K562 (cell line): ENCODE measurements around the gene ZNF500. TPM values are rescaled to one million over a fixed set of nuclear protein-coding genes. Genes with fewer than 3 reads are reported as not detected.

Source experiments
- ATAC-seq: fragments of 200-7000 bp; cut with Tn5 transposase; 3 replicates; pipeline ENCODE4 v1.9.1; 2020; ENCODE audit warnings: moderate library complexity
- BruUV-seq: library from RNA; stranded (reverse); fragments of 400-500 nt; replicated peaks from 2 replicates; lab custom pipeline; 2021; lab: Mats Ljungman, UMichigan
- CTCF ChIA-PET: fragments of 300-600 bp; formaldehyde crosslinking; extraction: SDS; loops from one replicate; lab custom pipeline; 2021; ENCODE audit warnings: low intra/inter-chr PET ratio; lab: Yijun Ruan, JAX
- POLR2A ChIA-PET: fragments of 300-600, 350-650 bp; sonication (Branson Sonifier 250); formaldehyde crosslinking; extraction: SDS; loops from one replicate; lab custom pipeline; 2021; ENCODE audit warnings: antibody characterized with exemption, inconsistent platforms; lab: Yijun Ruan, JAX
- DNase-seq, 4 experiments: peaks; one replicate each; pipeline versions ENCODE4 v3.0.0 to v3.0.0-alpha.2; 2011 to 2018; ENCODE audit warnings: low spot score in 3 of 4, mixed read lengths in 3 of 4; ENCODE audit errors: extremely low read depth in 1 of 4
- FAIRE-seq: peaks from 2 replicates; lab custom pipeline; 2011; peaks lifted over from hg19 to GRCh38; lab: Jason Lieb, UNC
- H2AFZ ChIP-seq: 2 replicates; pipeline ENCODE4 v1.6.0; 2011; ENCODE audit warnings: low read depth, low read length, control low read depth, inconsistent platforms
- H3K27ac ChIP-seq: fragments of 200-600 bp; 3 replicates; pipeline ENCODE4 v1.8.0; 2011; ENCODE audit warnings: low read depth, mild to moderate bottlenecking, control low read depth, inconsistent platforms, low read length, moderate library complexity, mixed read lengths; ENCODE audit errors: extremely low read depth
- H3K27me3 ChIP-seq, 2 experiments: fragments of 300-600 bp in 1 of 2; 2 replicates in 1 of 2; 3 replicates in 1 of 2; pipeline versions ENCODE4 v1.6.0 to v1.8.0; 2011; ENCODE audit warnings: inconsistent platforms in 2 of 2, low read length in 2 of 2, mild to moderate bottlenecking in 1 of 2, mixed read lengths in 1 of 2, moderate library complexity in 1 of 2; ENCODE audit not compliant: control insufficient read depth in 2 of 2, insufficient read depth in 2 of 2
- H3K36me3 ChIP-seq: fragments of 300-600 bp; 3 replicates; pipeline ENCODE4 v1.8.0; 2011; ENCODE audit warnings: mild to moderate bottlenecking, low read length, inconsistent platforms; ENCODE audit not compliant: control insufficient read depth, insufficient read depth
- H3K4me1 ChIP-seq, 2 experiments: fragments of 200-600 bp in 1 of 2; replicated peaks in 1 of 2; 2 replicates in 1 of 2; 3 replicates in 1 of 2; pipeline versions ENCODE4 v1.5.1 to v1.8.0; 2011; ENCODE audit warnings: inconsistent platforms in 2 of 2, low read length in 2 of 2, mild to moderate bottlenecking in 1 of 2, mixed read lengths in 1 of 2, moderate library complexity in 1 of 2; ENCODE audit not compliant: control insufficient read depth in 2 of 2, insufficient read depth in 2 of 2
- H3K4me2 ChIP-seq: 2 replicates; pipeline ENCODE4 v1.6.1; 2011; ENCODE audit warnings: low read length, control low read depth, inconsistent platforms, mixed read lengths; ENCODE audit not compliant: insufficient read depth
- H3K4me3 ChIP-seq: fragments of 200-600 bp; sonication (generic), shearing (Covaris generic); 2 replicates; pipeline ENCODE4 v1.5.1; 2016; ENCODE audit warnings: control low read depth, inconsistent platforms
- H3K79me2 ChIP-seq: fragments of 200-600 bp; 3 replicates; pipeline ENCODE4 v1.8.0; 2011; ENCODE audit warnings: low read length, inconsistent platforms; ENCODE audit not compliant: control insufficient read depth, insufficient read depth
- H3K9ac ChIP-seq, 2 experiments: 2 replicates each; pipeline versions ENCODE4 v1.6.0 to v1.6.1; 2011; ENCODE audit warnings: low read depth in 2 of 2, low read length in 2 of 2, control low read depth in 1 of 2, inconsistent platforms in 1 of 2, mild to moderate bottlenecking in 1 of 2, mixed read lengths in 1 of 2; ENCODE audit not compliant: insufficient read depth in 1 of 2
- H3K9me1 ChIP-seq: one replicate; pipeline ENCODE4 v1.6.0; 2011; ENCODE audit warnings: inconsistent platforms, mild to moderate bottlenecking, low read length, moderate library complexity; ENCODE audit not compliant: control insufficient read depth, insufficient read depth
- H3K9me3 ChIP-seq: replicated peaks from 2 replicates; pipeline ENCODE4 v1.5.1; 2011; ENCODE audit warnings: low read depth, low read length, inconsistent platforms; ENCODE audit not compliant: control insufficient read depth, insufficient read depth
- H4K20me1 ChIP-seq: replicated peaks from 2 replicates; pipeline ENCODE4 v1.6.1; 2011; ENCODE audit warnings: low read length, inconsistent platforms, mixed read lengths; ENCODE audit not compliant: control insufficient read depth, insufficient read depth
- GABPB1 ChIP-seq: sonication (generic); formaldehyde crosslinking; IDR thresholded peaks from 2 replicates; pipeline ENCODE4 v1.8.0; 2022; ENCODE audit warnings: mild to moderate bottlenecking, missing genetic modification reagents
- HDAC3 ChIP-seq: fragments of 450-650 bp; IDR thresholded peaks from 2 replicates; pipeline ENCODE4 v1.6.1; 2018; ENCODE audit warnings: borderline replicate concordance, mild to moderate bottlenecking, moderate library complexity; ENCODE audit not compliant: partially characterized antibody
- NR2C2 ChIP-seq, 2 experiments: fragments of 200-800 bp in 1 of 2; sonication (Bioruptor generic) in 1 of 2; sonication (generic) in 1 of 2; formaldehyde crosslinking in 1 of 2; IDR thresholded peaks; 2 replicates each; pipeline versions ENCODE4 v1.6.1 to v1.8.0; 2016 to 2022; ENCODE audit warnings: mild to moderate bottlenecking in 1 of 2, missing compliant biosample characterization in 1 of 2, missing genetic modification characterization in 1 of 2, missing genetic modification reagents in 1 of 2
- POLR2A ChIP-seq: fragments of 450-650 bp; conservative IDR thresholded peaks from 2 replicates; pipeline ENCODE4 v1.6.1; 2016
- WGBS: fragments of 100-300 bp; shearing (Covaris generic); methylation state at CpG from one replicate; pipeline ENCODE4 v1.1.6; 2016; ENCODE audit warnings: low coverage, mixed read lengths; ENCODE audit not compliant: insufficient coverage; ENCODE audit errors: missing lambda C conversion rate; 5-methylcytosine and 5-hydroxymethylcytosine counted together
- in situ Hi-C: fragments of 300-500 bp; cut with MboI; formaldehyde crosslinking; loops from 4 replicates; pipeline ENCODE4 v1.15.0; 2018; ENCODE audit warnings: inconsistent platforms, mixed read lengths
- intact Hi-C: fragments of 100-400 bp; cut with micrococcal nuclease; formaldehyde crosslinking; loops from 2 replicates; pipeline ENCODE4 v1.14.2; 2022
- polyA plus RNA-seq, 8 experiments: library from polyadenylated mRNA; depleted of rRNA in 4 of 8; stranded (reverse) in 5 of 8; unstranded in 3 of 8; fragments of >200 nt; fragmentation: Nextera tagmentation in 2 of 8; fragmentation: Illumina TruSeq in 1 of 8; extraction: Ambion mirVana in 2 of 8; extraction: Trizol in 1 of 8; gene quantifications; 2 replicates each; pipeline versions ENCODE4 v1.2.1 to v1.2.3, GENCODE V29; 2011 to 2014; ENCODE audit warnings: inconsistent platforms in 1 of 8, missing spikeins in 1 of 8
- total RNA-seq, 7 experiments: library from RNA; depleted of rRNA in 6 of 7; stranded (reverse); fragments of >200 nt in 6 of 7; fragmentation: Illumina TruSeq in 2 of 7; extraction: Trizol in 2 of 7; gene quantifications; 2 replicates each; pipeline versions ENCODE4 v1.2.1 to v1.2.3, GENCODE V29; 2011 to 2021; ENCODE audit warnings: low replicate concordance in 1 of 7

The ZNF500 gene
- total and polyA plus RNA-seq, 9 of the 15 experiments (the other 6 are each of a cell fraction or from before 2014, with no cell fraction given), result 0.80 to 20.8 (median 5.3) TPM

DNA sequence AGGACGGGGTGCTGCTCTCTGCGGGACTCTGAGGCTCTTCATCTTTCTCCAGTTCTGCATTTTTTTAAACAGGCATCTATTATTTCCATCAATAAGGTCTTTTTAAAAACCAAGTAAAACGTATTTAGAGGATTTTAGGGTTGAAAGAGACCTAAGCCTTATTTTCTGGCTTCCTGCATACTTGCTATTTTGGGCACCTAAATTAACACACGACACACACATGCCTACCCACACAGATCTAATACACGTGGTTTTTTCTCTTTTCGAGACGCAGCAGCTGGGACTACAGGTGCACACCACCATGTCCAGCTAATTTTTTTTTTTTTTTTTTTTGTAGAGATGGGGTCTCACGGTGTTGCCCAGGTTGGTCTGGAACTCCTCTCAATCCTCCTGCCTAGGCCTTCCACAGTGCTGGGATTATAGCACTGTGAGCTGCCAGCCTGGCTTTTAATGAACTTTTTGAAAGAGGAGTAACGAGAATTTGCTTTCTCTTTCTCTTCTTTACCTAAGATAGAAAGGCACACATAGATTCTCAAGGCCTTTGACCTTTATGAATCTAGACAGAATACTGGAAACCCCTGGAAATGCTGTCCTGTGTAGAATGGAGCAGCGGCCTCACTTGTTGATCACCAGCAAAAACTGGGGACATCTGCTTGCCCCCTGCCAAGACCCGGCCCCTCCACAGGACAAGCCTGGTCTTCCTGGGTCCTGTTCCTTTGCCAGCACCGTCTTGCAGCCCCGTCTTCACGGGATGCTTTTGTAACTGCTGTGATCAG, 18.9 kb downstream of the ZNF500 start:
- TSS peak; percentile 20 for BruUV-seq
- DNase-seq, result no peak
- no peak for ATAC-seq
- Histone ChIP-seq H2AFZ (no peak overlapping the region), H3K9ac (no peak overlapping the region; a peak in 1 of 4 replicates), H3K4me2 (no peak overlapping the region), H4K20me1 (no peaks in the 10 kb centered on the region)
- POLR2A ChIA-PET, result interaction anchor here (1.4 kb wide), 2 partner anchors 14 kb away, joined by 3 to 4 read pairs; partner anchors contain the start of genes ANKS3 and DNAAF8
- intact Hi-C loops, result no loop called here
- FAIRE-seq, result no peak
- TF ChIP-seq POLR2A (0 out of 2 replicates have a peak, but pooled peaks have one; percentile 39), HDAC3 (no peak), GABPB1 (no peak), NR2C2 (CRISPR knock-in tag; IDR thresholded peaks at IDR 0.05) (no peak), NR2C2 (tag; IDR thresholded peaks at IDR 0.05) (no peak)
- TF ChIP-seq, all 486 proteins: peak for 1
- no peaks in the 10 kb centered on the region for H3K9me1 ChIP-seq
- CTCF ChIA-PET, result interaction anchor here (0.6 kb wide), 1 partner anchor 57 kb away, joined by 3 read pairs; no protein-coding TSS in a partner anchor
- H3K27ac ChIP-seq, result no peak overlapping the region
- peaks cover 26% of the 10 kb centered on the region; the same call in 2 of the 3 replicates for H3K36me3 ChIP-seq
- H3K4me3 ChIP-seq, result no peak overlapping the region
- H3K4me1 ChIP-seq, result peaks cover 0 to 26% of the 10 kb centered on the region in 2 experiments; a peak in 2 of 5 replicates
- H3K79me2 ChIP-seq, result no peaks in the 10 kb centered on the region
- WGBS, result 66% methylated on average over 14 of the region's 14 CpGs
- no peaks in the 10 kb centered on the region for H3K9me3 ChIP-seq
- no peaks in the 10 kb centered on the region for H3K27me3 ChIP-seq
- in situ Hi-C loops, result no loop called here
